Left ventricle myocardium inferior (tissue), 1 donor: Measurements from ENCODE around the gene ACCSL. TPM values are rescaled to one million over a fixed set of nuclear protein-coding genes. Genes with fewer than 3 reads are reported as not detected.

Experiments
- DNase-seq: peaks from one replicate; pipeline ENCODE4 v3.0.0-alpha.2; 2020
- H3K27ac ChIP-seq: fragments of 200-600 bp; replicated peaks from 2 replicates; pipeline ENCODE4 v1.8.0; 2021
- H3K27me3 ChIP-seq: fragments of 200-600 bp; 2 replicates; pipeline ENCODE4 v1.8.0; 2021; ENCODE audit warnings: low read depth
- H3K36me3 ChIP-seq: fragments of 200-600 bp; 2 replicates; pipeline ENCODE4 v1.8.0; 2021
- H3K4me1 ChIP-seq: fragments of 200-600 bp; 2 replicates; pipeline ENCODE4 v1.8.0; 2021
- H3K4me3 ChIP-seq: fragments of 200-600 bp; 2 replicates; pipeline ENCODE4 v1.8.0; 2021; ENCODE audit warnings: mild to moderate bottlenecking, moderate library complexity
- H3K9me3 ChIP-seq: fragments of 200-600 bp; replicated peaks from 2 replicates; pipeline ENCODE4 v1.8.0; 2021
- CTCF ChIP-seq: fragments of 200-600 bp; IDR thresholded peaks from 2 replicates; pipeline ENCODE4 v1.8.0; 2021; ENCODE audit warnings: antibody characterized with exemption, mild to moderate bottlenecking, borderline replicate concordance
- intact Hi-C: fragments of 100-400 bp; cut with micrococcal nuclease; formaldehyde crosslinking; loops from one replicate; pipeline ENCODE4 v1.11.0; 2022
- long read RNA-seq: library from polyadenylated mRNA; unstranded; transcript quantifications from one replicate; pipeline ENCODE4 v2.0.0, GENCODE V29; 2021
- total RNA-seq: library from RNA; stranded (reverse); fragmentation: NEBNext Ultra II Directional; extraction: Animal tissue kit (Norgen Biotek cat#: 25700); gene quantifications from one replicate; pipeline ENCODE4 v1.2.1, GENCODE V29; 2021
- donor health status: DM: no; HTN: yes; CAD: no; lungs with severe emphysema.

Gene ACCSL
- total RNA-seq, result not detected
- long read RNA-seq, result 0 reads

- TF ChIP-seq CTCF, result no peak
- Histone ChIP-seq H3K36me3 (no peaks in the 10 kb centered on the region), H3K9me3 (no peaks in the 10 kb centered on the region), H3K27ac (no peak within 1 kb of the TSS), H3K4me3 (no peak within 1 kb of the TSS), H3K4me1 (no peaks in the 10 kb centered on the region), H3K27me3 (peaks cover 3% of the 10 kb centered on the region)
- intact Hi-C loops, result no loop called here
- no peak for DNase-seq
Measured at GRCh38 chr11:44047931-44048431, at the start of gene ACCSL. ACCSL (plus strand) TSS chr11:44047981; CDS start chr11:44048037, 56 bp downstream.

GRCh38 chr11:43998308-43998707 lies 49.5 kb upstream of the ACCSL start:
- no peaks in the 10 kb centered on the region for H3K36me3 ChIP-seq
- intact Hi-C loops, result no loop called here
- TF ChIP-seq CTCF, result no peak
- DNase-seq, result no peak
- H3K4me3 ChIP-seq, result no peak overlapping the region
- no peaks in the 10 kb centered on the region for H3K27me3 ChIP-seq
- peaks cover 5% of the 10 kb centered on the region for H3K4me1 ChIP-seq
- H3K9me3 ChIP-seq, result no peaks in the 10 kb centered on the region
- H3K27ac ChIP-seq, result no peak overlapping the region

- H3K27me3 ChIP-seq, result no peaks in the 10 kb centered on the region
- no peaks in the 10 kb centered on the region for H3K9me3 ChIP-seq
- no peak overlapping the region for H3K4me3 ChIP-seq
- H3K4me1 ChIP-seq, result no peaks in the 10 kb centered on the region
- no peak for TF ChIP-seq CTCF
- H3K27ac ChIP-seq, result no peak overlapping the region
- DNase-seq, result no peak
- no peaks in the 10 kb centered on the region for H3K36me3 ChIP-seq
- intact Hi-C loops, result no loop called here
Measured at GRCh38 chr11:44000731-44001130, 47.0 kb upstream of the ACCSL start.

- H3K36me3 ChIP-seq, result no peaks in the 10 kb centered on the region
- intact Hi-C loops, result no loop called here
- H3K4me3 ChIP-seq, result no peak overlapping the region
- H3K27me3 ChIP-seq, result no peaks in the 10 kb centered on the region
- TF ChIP-seq CTCF, result no peak
- no peaks in the 10 kb centered on the region for H3K4me1 ChIP-seq
- no peaks in the 10 kb centered on the region for H3K9me3 ChIP-seq
- DNase-seq, result no peak
- H3K27ac ChIP-seq, result no peak overlapping the region
Measured at GRCh38 chr11:44002191-44003093, 45.3 kb upstream of the ACCSL start.

- H3K4me1 ChIP-seq, result no peaks in the 10 kb centered on the region
- no peak for DNase-seq
- TF ChIP-seq CTCF, result no peak
Measured at GRCh38 chr11:44003736-44004451, 43.9 kb upstream of the ACCSL start.

More at GRCh38 chr11:44003736-44004451, 43.9 kb upstream of the ACCSL start:
- H3K9me3 ChIP-seq, result no peaks in the 10 kb centered on the region
- H3K27ac ChIP-seq, result no peak overlapping the region
- no peaks in the 10 kb centered on the region for H3K36me3 ChIP-seq
- intact Hi-C loops, result no loop called here
- H3K27me3 ChIP-seq, result no peaks in the 10 kb centered on the region
- H3K4me3 ChIP-seq, result no peak overlapping the region
